OCI-LY1 (cell line): ENCODE results near the gene GIGYF2.

Experiments
- CTCF ChIP-seq: fragments of 200-600 bp; sonication (generic), shearing (Covaris generic); IDR thresholded peaks from 2 replicates; pipeline ENCODE4 v1.5.1; 2017; ENCODE audit warnings: mild to moderate bottlenecking, antibody characterized with exemption, low read length, moderate library complexity, mixed read lengths
- EZH2 ChIP-seq: fragments of 200-600 bp; sonication (generic), shearing (Covaris generic); IDR thresholded peaks from 2 replicates; pipeline ENCODE4 v1.8.0; 2017; ENCODE audit warnings: borderline replicate concordance, mixed run types, mild to moderate bottlenecking, antibody characterized with exemption, low read length, moderate library complexity, mixed read lengths

GRCh38 chr2:232667989-232668583, 29.0 kb upstream of the GIGYF2 start:
- no peak for TF ChIP-seq CTCF
- TF ChIP-seq EZH2 = no peak
